Endothelial cell (in vitro differentiated cells): ENCODE results near the gene STK11. TPM values are rescaled to one million over a fixed set of nuclear protein-coding genes. Genes with fewer than 3 reads are reported as not detected.

Source experiments
- DNase-seq: peaks from one replicate; pipeline ENCODE4 v3.0.0; 2021; ENCODE audit warnings: low spot score
- H3K27ac Mint-ChIP-seq: one replicate; pipeline ENCODE4 v1.8.0; 2021; ENCODE audit warnings: mixed read lengths, inconsistent platforms; ENCODE audit not compliant: unreplicated experiment
- H3K27me3 Mint-ChIP-seq: one replicate; pipeline ENCODE4 v1.8.0; 2021; ENCODE audit warnings: mild to moderate bottlenecking, moderate library complexity, mixed read lengths, inconsistent platforms; ENCODE audit not compliant: unreplicated experiment
- H3K36me3 Mint-ChIP-seq: one replicate; pipeline ENCODE4 v1.8.0; 2021; ENCODE audit warnings: mild to moderate bottlenecking, low read depth, mixed read lengths, inconsistent platforms; ENCODE audit not compliant: unreplicated experiment
- H3K4me1 Mint-ChIP-seq: one replicate; pipeline ENCODE4 v1.8.0; 2021; ENCODE audit warnings: mild to moderate bottlenecking, mixed read lengths, inconsistent platforms; ENCODE audit not compliant: unreplicated experiment
- H3K4me3 Mint-ChIP-seq: one replicate; pipeline ENCODE4 v1.8.0; 2021; ENCODE audit warnings: mild to moderate bottlenecking, mixed read lengths, inconsistent platforms; ENCODE audit not compliant: unreplicated experiment
- H3K9me3 Mint-ChIP-seq: one replicate; pipeline ENCODE4 v1.8.0; 2021; ENCODE audit warnings: mixed read lengths, inconsistent platforms; ENCODE audit not compliant: unreplicated experiment
- CTCF ChIP-seq: fragments of 200-600 bp; sonication (generic); IDR thresholded peaks from one replicate; pipeline ENCODE4 v1.5.0; 2021; ENCODE audit warnings: antibody characterized with exemption; ENCODE audit not compliant: unreplicated experiment
- total RNA-seq: library from RNA; stranded (reverse); fragmentation: NEBNext Ultra II Directional; extraction: Animal tissue kit (Norgen Biotek cat#: 25700); gene quantifications from one replicate; pipeline ENCODE4 v1.2.1, GENCODE V29; 2021; ENCODE audit not compliant: unreplicated experiment

STK11 gene
- total RNA-seq, 1 donor from 2014 or later = 63.9 TPM

GRCh38 chr19:1173845-1174809, 31.5 kb upstream of the STK11 start, which contains the start of gene SBNO2:
Gene SBNO2, minus strand, starts transcription at chr19:1174268. Its CDS starts 19,992 bp downstream, at chr19:1154276.
- H3K36me3 Mint-ChIP-seq = peaks cover 11% of the 10 kb centered on the region
- no peaks in the 10 kb centered on the region for H3K9me3 Mint-ChIP-seq
- TF ChIP-seq CTCF = no peak

GRCh38 chr19:1177322-1178114, 28.1 kb upstream of the STK11 start:
- Mint-ChIP-seq H3K27ac (no peak overlapping the region), H3K4me3 (peak overlapping the region; percentile 25), H3K9me3 (no peaks in the 10 kb centered on the region), H3K36me3 (no peaks in the 10 kb centered on the region), H3K4me1 (peaks cover 14% of the 10 kb centered on the region), H3K27me3 (peaks cover 9% of the 10 kb centered on the region)
- no peak for DNase-seq
- TF ChIP-seq CTCF = no peak

More at GRCh38 chr19:1173845-1174809, 31.5 kb upstream of the STK11 start, which contains the start of gene SBNO2:
- Mint-ChIP-seq H3K27ac (peak within 1 kb of the TSS; percentile 90), H3K4me3 (peak within 1 kb of the TSS; percentile 95), H3K27me3 (peaks cover 19% of the 10 kb centered on the region), H3K4me1 (peaks cover 15% of the 10 kb centered on the region)
- peak; percentile 97 for DNase-seq

- H3K27me3 Mint-ChIP-seq = peaks cover 3% of the 10 kb centered on the region
- peak overlapping the region; percentile 78 for H3K27ac Mint-ChIP-seq
- H3K4me3 Mint-ChIP-seq = peak overlapping the region; percentile 76
- no peaks in the 10 kb centered on the region for H3K9me3 Mint-ChIP-seq
- peaks cover 9% of the 10 kb centered on the region for H3K4me1 Mint-ChIP-seq
- TF ChIP-seq CTCF = no peak
- no peak for DNase-seq
- H3K36me3 Mint-ChIP-seq = no peaks in the 10 kb centered on the region
Measured at GRCh38 chr19:1181606-1182005, 24.0 kb upstream of the STK11 start.

GRCh38 chr19:1182068-1182467, 23.5 kb upstream of the STK11 start:
- Mint-ChIP-seq H3K4me3 (no peak overlapping the region), H3K4me1 (peaks cover 9% of the 10 kb centered on the region), H3K27me3 (peaks cover 3% of the 10 kb centered on the region), H3K9me3 (no peaks in the 10 kb centered on the region), H3K36me3 (no peaks in the 10 kb centered on the region), H3K27ac (peak overlapping the region; percentile 50)
- no peak for DNase-seq
- no peak for TF ChIP-seq CTCF
